GM12892 (cell line): Measurements from ENCODE around the gene ARHGEF2.

ENCODE experiments used
- POLR2A ChIP-seq: IDR thresholded peaks from 2 replicates; pipeline ENCODE4 v1.6.1; 2011; ENCODE audit warnings: low read depth, low read length, control low read depth
- POLR2AphosphoS5 ChIP-seq: IDR thresholded peaks from 2 replicates; pipeline ENCODE4 v1.6.1; 2011; ENCODE audit warnings: low read depth, low read length, control low read depth

- TF ChIP-seq POLR2A, result no peak
- TF ChIP-seq POLR2AphosphoS5, result no peak
Observed at GRCh38 chr1:156003923-156004188, 25.5 kb upstream of the ARHGEF2 start.
